Measurements from ENCODE around the gene MYLK3.

- TF ChIP-seq, protein P1, sequence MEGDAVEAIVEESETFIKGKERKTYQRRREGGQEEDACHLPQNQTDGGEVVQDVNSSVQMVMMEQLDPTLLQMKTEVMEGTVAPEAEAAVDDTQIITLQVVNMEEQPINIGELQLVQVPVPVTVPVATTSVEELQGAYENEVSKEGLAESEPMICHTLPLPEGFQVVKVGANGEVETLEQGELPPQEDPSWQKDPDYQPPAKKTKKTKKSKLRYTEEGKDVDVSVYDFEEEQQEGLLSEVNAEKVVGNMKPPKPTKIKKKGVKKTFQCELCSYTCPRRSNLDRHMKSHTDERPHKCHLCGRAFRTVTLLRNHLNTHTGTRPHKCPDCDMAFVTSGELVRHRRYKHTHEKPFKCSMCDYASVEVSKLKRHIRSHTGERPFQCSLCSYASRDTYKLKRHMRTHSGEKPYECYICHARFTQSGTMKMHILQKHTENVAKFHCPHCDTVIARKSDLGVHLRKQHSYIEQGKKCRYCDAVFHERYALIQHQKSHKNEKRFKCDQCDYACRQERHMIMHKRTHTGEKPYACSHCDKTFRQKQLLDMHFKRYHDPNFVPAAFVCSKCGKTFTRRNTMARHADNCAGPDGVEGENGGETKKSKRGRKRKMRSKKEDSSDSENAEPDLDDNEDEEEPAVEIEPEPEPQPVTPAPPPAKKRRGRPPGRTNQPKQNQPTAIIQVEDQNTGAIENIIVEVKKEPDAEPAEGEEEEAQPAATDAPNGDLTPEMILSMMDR (IDR thresholded peaks at IDR 0.05), result no peak
- TF ChIP-seq POLR2A (IDR thresholded peaks at IDR 0.05) (no peak), EP300 (IDR thresholded peaks at IDR 0.05; ENCODE audit: low read depth) (no peak), POLR2AphosphoS5 (IDR thresholded peaks at IDR 0.05) (no peak)
Measured at GRCh38 chr16:46691726-46692125, 56.4 kb downstream of the MYLK3 start.
